WTC11 (cell line): ENCODE data around the gene PGS1.

Experiments used
- ARID4B ChIP-seq: sonication (generic); formaldehyde crosslinking; IDR thresholded peaks from 2 replicates; pipeline ENCODE4 v1.8.0; 2023; ENCODE audit warnings: missing genetic modification reagents, mild to moderate bottlenecking, borderline replicate concordance
- FOXJ3 ChIP-seq: sonication (generic); formaldehyde crosslinking; IDR thresholded peaks from 2 replicates; pipeline ENCODE4 v1.9.0; 2021; ENCODE audit warnings: missing genetic modification reagents, mild to moderate bottlenecking, borderline replicate concordance
- FOXK1 ChIP-seq: sonication (generic); formaldehyde crosslinking; IDR thresholded peaks from 2 replicates; pipeline ENCODE4 v1.8.0; 2022; ENCODE audit warnings: mild to moderate bottlenecking, moderate library complexity, missing genetic modification reagents
- IRF2 ChIP-seq: sonication (generic); formaldehyde crosslinking; IDR thresholded peaks from 2 replicates; pipeline ENCODE4 v1.8.0; 2022; ENCODE audit warnings: low read depth, missing genetic modification reagents, borderline replicate concordance
- MXD4 ChIP-seq: fragments of 250-450 bp; sonication (Bioruptor Pico); IDR thresholded peaks from 2 replicates; pipeline ENCODE4 v1.8.0; 2021; ENCODE audit warnings: mild to moderate bottlenecking, moderate library complexity, borderline replicate concordance
- MYBL2 ChIP-seq: sonication (generic); formaldehyde crosslinking; IDR thresholded peaks from 2 replicates; pipeline ENCODE4 v1.8.1; 2023; ENCODE audit warnings: mild to moderate bottlenecking, moderate library complexity, missing genetic modification reagents
- NFYB ChIP-seq: sonication (generic); formaldehyde crosslinking; conservative IDR thresholded peaks from 2 replicates; pipeline ENCODE4 v1.8.0; 2022; ENCODE audit warnings: low read depth, missing genetic modification reagents
- NR2C2 ChIP-seq: sonication (generic); formaldehyde crosslinking; IDR thresholded peaks from 2 replicates; pipeline ENCODE4 v1.8.0; 2022; ENCODE audit warnings: mild to moderate bottlenecking, missing genetic modification reagents
- TF ChIP-seq, protein P1 (sequence below): sonication (generic); formaldehyde crosslinking; conservative IDR thresholded peaks from 2 replicates; pipeline ENCODE4 v1.8.1; 2022; ENCODE audit warnings: mild to moderate bottlenecking, missing genetic modification reagents
- TF ChIP-seq, protein P2 (sequence below): fragments of 200-600 bp; IDR thresholded peaks from 2 replicates; pipeline ENCODE4 v1.8.0; 2022; ENCODE audit warnings: antibody characterized with exemption

- TF ChIP-seq, protein P1, sequence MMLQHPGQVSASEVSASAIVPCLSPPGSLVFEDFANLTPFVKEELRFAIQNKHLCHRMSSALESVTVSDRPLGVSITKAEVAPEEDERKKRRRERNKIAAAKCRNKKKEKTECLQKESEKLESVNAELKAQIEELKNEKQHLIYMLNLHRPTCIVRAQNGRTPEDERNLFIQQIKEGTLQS (CRISPR knock-in tag): no peak
- TF ChIP-seq, protein P2, sequence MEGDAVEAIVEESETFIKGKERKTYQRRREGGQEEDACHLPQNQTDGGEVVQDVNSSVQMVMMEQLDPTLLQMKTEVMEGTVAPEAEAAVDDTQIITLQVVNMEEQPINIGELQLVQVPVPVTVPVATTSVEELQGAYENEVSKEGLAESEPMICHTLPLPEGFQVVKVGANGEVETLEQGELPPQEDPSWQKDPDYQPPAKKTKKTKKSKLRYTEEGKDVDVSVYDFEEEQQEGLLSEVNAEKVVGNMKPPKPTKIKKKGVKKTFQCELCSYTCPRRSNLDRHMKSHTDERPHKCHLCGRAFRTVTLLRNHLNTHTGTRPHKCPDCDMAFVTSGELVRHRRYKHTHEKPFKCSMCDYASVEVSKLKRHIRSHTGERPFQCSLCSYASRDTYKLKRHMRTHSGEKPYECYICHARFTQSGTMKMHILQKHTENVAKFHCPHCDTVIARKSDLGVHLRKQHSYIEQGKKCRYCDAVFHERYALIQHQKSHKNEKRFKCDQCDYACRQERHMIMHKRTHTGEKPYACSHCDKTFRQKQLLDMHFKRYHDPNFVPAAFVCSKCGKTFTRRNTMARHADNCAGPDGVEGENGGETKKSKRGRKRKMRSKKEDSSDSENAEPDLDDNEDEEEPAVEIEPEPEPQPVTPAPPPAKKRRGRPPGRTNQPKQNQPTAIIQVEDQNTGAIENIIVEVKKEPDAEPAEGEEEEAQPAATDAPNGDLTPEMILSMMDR: no peak
- TF ChIP-seq FOXJ3 (CRISPR knock-in tag): no peak
- TF ChIP-seq MXD4 (CRISPR knock-in tag): no peak
- TF ChIP-seq NR2C2 (CRISPR knock-in tag): no peak
- no peak for TF ChIP-seq ARID4B
- TF ChIP-seq NFYB (CRISPR knock-in tag): no peak
- TF ChIP-seq MYBL2: no peak
- no peak for TF ChIP-seq IRF2 (CRISPR knock-in tag)
- no peak for TF ChIP-seq FOXK1
Measured at GRCh38 chr17:78425429-78425828, 47.0 kb downstream of the PGS1 start.
